HG03571 (cell line): ENCODE data around the gene CLDN9.

Experiments
- ATAC-seq: cut with Tn5 transposase; IDR thresholded peaks from one replicate; pipeline ENCODE4 v1.9.1; 2021; ENCODE audit not compliant: unreplicated experiment

Gene CLDN9

DNA sequence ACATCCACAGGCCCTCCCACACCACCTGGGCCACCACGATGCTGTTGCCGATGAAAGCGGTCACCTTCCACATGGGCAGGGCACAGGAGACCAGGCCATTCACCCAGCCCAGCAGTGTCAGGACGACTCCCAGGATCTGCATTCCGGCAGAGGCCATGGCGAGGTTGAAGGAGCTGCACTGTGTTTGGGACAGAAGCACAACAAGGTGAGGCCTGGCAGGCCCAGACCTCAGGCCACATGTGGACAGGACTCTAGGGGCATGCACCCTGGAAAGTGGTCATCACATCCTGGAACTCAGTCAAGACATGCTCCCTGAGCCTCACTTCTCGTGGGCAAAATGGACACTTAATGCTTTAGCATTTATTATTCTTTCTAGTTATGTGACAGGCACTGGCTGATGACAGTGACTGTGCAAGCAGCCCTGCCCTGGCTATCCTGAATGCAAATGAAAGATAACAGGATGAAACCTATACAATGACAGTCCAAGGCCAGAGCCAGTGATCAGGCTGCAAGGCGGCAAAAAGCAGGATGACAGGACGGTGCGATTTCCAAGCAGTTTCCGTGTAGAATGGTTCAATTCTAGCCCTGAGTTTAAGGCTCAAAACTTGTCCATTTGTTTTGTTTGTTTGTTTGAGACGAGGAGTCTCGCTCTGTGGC lies 3.3 kb downstream of the CLDN9 start:
- ATAC-seq: no peak

DNA sequence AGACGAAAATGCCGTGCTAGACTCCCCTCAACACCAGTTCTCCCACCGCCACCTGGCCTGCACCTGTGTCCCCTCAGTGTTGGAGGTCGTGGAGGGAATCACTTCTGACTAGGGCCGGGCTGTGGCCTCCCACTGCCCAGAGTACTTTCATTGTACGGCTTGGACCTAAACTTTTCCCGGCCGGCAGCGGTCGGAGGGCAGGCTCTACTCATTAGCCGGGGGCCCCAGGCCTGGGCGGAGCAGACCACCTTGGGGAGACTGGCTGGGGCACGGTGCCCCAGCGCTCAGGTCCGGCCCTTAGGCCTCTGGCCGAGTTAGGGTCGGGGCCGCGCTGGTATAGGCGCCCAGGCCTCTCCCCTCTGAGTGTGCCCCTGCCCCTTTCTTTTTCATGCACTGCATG lies 4.6 kb downstream of the CLDN9 start:
- no peak for ATAC-seq

DNA sequence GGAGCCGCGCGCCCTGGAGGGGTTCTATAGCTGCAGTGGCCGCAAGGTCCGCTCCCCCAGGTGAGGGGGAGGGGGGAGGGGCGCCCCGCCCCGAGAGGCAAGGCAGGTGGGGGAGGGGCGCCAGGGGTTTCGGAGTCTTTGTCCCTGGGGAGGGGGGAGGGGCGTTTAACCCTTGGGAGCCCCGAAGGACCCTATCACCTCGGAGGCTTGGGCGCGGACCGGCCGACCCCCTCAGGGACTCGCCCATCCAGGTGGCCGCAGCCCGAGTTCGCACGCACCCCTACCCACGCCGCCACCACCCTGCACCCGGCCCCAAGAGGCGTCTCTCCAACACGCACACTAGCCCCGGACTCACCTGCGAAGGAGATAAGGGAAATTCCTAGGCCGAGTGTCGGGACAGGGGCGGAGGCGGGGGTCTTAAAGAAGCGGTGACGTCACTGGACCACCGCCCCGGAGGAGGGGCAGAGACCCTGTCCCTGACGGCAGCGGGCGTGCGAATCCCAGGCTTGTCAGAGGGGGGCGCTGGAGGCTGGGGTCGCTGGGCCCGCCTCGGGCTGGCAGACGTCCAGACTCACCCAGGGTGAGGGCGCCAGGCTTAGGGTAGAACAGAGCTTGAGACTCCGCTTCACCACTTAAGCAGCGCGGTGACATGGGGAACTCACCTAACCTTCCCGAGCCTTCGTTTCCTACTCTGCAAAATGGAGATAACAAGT lies 5.2 kb downstream of the CLDN9 start, which contains the start of gene CLDN6:
Gene CLDN6, minus strand, starts transcription at position 390 of the 713 bp plus-strand sequence. CDS start 2,162 bp downstream, outside the sequence.
- ATAC-seq: no peak

DNA sequence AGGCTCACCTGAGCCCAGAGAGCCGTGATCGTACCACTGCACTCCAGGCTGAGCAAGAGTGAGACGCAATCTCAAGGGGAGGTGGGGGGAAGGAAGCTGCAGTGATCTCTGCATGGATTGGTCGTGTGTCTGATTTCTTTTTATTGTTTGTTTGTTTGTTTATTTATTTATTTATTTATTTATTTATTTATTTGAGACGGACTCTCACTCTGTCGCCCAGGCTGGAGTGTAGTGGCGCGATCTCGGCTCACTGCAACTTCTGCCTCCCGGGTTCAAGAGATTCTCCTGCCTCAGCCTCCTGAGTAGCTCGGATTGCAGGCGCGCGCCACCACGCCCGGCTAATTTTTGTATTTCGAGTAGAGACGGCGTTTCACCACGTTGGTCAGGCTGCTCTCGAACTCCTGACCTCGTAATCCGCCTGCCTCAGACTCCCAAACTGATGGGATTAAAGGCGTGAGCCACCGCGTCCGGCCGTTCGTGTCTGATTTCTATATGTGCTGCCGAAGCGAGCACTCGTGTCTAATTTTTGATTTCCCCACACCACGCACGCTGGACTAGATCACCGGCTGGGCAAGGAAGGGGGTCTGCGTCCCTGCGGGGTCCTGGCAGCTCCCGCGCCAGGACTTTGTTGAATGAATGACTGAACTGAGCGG lies 7.0 kb downstream of the CLDN9 start:
- no peak for ATAC-seq

DNA sequence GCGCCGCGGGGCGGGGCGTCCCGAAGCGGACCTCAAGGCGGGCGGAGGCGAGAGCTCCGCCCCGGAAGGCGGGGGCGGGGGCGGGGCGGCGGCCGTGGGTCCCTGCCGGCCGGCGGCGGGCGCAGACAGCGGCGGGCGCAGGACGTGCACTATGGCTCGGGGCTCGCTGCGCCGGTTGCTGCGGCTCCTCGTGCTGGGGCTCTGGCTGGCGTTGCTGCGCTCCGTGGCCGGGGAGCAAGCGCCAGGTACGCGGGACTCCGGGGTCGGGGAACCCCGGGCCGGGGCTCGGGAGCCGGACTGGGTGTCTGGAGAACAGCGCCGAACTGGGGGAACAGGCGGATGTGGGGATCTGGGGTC lies 7.5 kb downstream of the CLDN9 start, which contains the start of gene TNFRSF12A:
Gene TNFRSF12A, plus strand, starts transcription at position 122 of the 357 bp plus-strand sequence. Its CDS starts 30 bp downstream, at position 152.
- ATAC-seq: no peak

DNA sequence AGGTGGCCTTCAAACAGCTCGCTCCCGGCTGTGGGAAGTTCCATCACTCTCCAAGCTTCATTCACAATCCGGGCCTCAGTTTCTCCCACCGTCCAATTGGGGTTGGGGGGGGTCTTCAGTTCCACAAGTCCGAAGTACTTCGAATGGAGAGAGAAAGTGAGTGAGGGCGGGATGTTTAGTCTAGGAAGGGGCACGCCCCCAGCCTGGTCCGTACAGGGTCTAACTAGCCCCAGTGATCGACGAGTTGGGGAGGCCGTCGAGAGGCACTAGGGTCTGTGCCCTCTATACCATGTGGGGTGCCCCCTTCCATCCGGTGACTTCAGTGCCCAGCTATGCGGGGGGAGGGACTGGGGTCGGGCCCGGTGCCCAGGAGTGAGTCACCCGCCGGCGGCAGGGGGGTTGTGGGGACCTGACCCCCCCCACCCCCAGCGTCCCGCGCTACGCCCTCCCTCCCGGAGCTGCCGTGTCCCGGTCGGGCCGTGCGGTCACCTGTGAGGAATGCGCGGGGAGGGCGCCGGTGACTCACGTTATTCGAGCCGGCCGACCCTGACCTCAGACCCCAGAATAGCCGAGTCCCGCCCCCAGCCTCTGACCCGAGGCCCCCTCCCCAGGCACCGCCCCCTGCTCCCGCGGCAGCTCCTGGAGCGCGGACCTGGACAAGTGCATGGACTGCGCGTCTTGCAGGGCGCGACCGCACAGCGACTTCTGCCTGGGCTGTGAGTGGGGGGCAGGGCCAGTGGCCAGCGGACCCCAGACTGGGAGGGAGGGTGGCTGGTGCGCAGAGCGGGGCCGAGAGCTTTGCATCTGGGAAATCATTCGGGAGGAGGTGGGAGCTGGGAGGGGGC lies 8.1 kb downstream of the CLDN9 start:
- no peak for ATAC-seq

DNA sequence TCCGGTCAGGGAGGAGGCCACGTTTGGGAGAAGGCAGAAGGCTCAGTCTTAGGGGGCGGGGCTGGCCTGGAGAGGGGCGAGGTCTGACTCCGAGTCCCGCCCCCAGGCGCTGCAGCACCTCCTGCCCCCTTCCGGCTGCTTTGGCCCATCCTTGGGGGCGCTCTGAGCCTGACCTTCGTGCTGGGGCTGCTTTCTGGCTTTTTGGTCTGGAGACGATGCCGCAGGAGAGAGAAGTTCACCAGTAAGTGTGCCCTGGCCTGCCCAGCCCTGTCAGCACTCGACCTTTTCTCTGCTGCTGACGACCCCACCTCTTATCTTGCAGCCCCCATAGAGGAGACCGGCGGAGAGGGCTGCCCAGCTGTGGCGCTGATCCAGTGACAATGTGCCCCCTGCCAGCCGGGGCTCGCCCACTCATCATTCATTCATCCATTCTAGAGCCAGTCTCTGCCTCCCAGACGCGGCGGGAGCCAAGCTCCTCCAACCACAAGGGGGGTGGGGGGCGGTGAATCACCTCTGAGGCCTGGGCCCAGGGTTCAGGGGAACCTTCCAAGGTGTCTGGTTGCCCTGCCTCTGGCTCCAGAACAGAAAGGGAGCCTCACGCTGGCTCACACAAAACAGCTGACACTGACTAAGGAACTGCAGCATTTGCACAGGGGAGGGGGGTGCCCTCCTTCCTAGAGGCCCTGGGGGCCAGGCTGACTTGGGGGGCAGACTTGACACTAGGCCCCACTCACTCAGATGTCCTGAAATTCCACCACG lies 8.9 kb downstream of the CLDN9 start:
- no peak for ATAC-seq

DNA sequence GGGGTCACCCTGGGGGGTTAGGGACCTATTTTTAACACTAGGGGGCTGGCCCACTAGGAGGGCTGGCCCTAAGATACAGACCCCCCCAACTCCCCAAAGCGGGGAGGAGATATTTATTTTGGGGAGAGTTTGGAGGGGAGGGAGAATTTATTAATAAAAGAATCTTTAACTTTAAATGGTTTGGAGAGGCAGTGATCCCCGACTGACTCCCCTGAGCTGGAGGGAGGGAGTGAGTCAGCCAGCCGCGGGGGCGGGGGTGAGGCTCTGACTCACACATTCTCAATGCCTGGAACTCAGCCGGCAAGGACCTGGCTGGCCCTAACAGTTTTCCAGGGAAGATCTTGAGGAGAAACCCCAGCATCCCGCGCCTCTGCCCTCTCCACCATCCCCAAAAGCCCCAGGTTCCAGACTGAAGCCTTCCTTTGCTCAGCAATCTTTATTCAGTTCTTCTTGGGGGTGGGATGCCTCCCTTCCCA lies 9.5 kb downstream of the CLDN9 start:
- no peak for ATAC-seq

DNA sequence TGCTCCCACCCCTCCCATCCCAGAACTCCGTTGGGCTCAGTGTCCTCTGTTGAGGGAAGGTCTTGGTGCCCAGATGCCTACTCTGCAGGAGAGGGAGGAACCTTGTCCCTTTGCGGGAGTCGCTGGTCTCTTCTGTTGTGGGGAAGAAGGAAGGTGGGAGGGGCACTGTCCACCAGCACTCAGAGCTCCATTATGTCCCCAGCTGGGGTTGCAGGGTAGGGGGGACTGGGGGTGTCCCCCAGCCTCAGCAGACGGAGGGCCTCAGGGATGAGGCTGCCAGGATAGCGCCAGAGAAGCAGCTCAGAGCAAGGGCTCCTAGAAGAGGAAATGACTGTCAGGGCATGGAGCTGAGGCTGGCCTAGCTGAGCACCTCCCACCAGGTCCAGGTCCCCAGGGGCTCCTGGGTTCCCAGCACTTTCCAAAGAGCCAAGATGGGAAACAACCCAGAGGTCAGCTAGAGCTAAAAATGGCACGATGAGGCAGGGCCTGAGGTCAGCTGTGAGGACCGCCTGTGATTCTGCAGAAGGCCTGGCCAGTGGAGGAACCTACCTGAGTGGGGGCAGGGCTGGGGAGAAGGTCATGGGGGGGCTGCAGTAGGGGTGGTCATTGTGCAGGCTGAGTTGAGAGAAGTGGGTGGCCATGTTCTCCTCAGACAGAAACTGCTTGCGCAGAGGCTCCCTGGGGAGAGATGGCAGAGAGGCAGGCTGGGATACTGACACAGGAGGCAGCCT lies 10.1 kb downstream of the CLDN9 start:
- no peak for ATAC-seq

DNA sequence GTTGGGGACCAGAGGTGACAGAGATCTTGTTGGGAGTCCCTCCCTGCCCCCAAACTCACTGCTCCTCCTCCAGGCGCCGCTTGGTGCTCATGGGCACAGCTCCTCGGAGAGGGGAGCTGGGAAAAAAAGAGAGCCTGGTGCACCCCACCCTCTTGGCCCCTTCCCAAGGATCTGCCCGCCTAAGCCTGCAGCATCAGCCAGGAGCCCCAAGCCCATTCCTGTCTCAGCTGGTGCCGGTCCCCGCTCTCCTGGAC lies 10.6 kb downstream of the CLDN9 start:
- no peak for ATAC-seq

DNA sequence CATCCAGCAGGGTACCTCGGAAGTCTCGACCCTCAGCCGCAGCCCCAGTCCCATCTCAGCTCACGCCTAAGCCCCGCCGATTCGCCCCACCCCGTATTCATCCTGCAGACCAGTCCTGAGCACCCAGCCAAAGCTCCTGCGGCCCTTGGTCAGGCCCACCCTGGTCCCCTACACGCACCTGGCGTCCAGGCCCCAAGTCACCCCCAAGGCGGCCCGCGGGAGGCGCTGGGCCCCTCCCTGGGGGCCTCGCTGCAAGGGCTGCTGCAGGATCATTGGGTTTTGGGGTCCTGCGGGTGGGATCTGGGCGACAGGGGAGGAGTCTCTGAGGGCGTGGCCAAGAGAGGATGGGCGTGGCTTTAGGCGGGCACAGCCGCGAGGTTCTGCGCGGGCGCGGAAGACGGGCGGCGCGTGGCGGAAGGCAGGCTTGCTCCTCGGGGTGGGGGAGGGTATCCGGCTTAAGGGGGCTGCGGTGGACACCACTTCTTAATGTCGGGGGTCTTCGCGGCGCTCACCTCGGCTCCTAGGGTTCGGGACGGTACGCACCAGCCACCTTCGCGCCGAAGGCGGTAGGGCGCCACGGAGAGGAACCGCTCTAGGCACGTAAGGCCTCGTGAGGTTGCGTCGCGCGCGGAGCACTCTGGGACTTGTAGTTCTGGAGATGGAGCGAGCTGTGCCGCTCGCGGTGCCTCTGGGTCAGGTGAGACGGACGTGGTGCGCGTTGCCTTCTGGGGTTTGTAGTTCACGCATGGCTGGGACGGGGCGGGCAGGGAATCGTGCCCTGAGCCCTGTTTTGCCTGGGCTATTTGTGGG lies 11.2 kb downstream of the CLDN9 start, which contains the start of the genes HCFC1R1 and THOC6:
Gene HCFC1R1, minus strand, starts transcription at position 274 of the 810 bp plus-strand sequence. Its CDS starts 1 bp downstream, at position 273.
Gene THOC6, plus strand, starts transcription at position 367 of the 810 bp plus-strand sequence. Its CDS starts 292 bp downstream, at position 659.
- ATAC-seq: peak; percentile 69

DNA sequence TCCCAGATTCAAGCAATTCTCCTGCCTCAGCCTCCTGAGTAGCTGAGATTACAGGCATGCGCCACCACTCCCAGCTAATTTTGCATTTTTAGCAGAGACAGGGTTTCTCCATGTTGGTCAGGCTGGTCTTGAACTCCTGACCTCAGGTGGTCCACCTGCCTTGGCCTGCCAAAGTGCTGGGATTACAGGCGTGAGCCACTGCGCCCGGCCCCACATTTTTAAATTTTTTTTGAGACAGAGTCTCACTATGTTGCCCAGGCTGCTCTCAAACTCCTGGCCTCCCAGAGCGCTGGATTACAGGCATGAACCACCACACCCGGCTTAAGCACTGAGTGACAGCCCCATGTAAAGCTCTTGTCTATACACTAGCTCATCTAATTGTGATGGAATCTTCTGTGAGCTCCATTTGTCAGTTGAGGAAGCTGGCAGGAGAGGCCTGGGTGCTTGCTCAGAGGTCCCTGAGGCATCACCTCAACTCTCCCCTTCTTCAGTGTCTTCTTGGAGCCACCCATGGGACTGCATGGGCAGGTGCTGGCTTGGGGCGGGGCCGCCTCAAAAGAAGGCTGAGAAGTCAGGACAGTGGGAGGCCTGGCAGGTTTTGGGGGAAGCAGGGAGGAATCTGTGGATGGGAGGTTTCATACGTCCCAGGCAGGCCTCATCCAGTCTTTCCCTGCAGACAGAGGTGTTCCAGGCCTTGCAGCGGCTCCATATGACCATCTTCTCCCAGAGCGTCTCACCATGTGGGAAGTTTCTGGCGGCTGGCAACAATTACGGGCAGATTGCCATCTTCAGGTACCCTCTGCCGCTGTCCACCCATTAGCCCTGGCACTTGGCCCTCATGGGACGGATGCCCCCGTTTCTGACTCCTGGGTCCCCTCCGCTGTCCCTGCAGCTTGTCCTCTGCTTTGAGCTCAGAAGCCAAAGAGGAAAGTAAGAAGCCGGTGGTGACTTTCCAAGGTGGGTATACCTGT lies 12.6 kb downstream of the CLDN9 start:
- no peak for ATAC-seq

DNA sequence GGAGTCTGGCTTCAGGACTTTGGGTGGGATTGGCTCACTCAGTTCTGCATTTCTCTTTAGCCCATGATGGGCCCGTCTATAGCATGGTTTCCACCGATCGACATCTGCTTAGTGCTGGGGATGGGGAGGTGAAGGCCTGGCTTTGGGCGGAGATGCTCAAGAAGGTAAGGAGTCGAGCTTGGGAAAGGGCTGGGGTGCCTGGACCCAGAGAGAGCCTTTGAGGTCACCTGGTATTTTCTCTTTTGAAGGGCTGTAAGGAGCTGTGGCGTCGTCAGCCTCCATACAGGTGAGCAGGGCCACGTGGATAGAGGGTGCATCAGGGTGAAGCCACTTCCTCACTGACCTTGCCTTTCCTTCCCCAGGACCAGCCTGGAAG lies 13.3 kb downstream of the CLDN9 start:
- ATAC-seq: no peak

DNA sequence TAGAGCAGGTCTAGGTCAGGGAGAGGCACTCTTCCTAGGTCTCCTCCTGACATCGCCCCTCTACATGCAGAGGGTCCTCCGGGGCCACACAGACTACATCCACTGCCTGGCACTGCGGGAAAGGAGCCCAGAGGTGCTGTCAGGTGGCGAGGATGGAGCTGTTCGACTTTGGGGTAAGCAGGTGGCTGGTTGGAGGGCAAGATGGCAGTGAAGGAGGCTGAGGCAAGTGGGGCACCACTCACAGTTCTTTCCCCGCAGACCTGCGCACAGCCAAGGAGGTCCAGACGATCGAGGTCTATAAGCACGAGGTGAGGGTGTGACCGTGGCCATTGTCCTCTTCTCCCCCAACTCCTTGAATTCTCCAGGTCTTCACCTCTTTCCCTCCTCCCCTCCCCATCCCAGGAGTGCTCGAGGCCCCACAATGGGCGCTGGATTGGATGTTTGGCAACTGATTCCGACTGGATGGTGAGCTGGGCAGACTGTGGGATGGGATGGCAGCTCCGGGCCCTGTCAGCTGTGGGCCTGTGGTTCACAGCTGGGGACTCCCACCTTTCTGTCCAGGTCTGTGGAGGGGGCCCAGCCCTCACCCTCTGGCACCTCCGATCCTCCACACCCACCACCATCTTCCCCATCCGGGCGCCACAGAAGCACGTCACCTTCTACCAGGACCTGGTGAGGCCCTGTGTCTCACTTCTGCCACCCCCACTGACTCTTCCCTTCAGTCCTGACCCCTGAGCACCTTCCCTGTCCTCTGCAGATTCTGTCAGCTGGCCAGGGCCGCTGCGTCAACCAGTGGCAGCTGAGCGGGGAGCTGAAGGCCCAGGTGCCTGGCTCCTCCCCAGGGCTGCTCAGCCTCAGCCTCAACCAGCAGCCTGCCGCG lies 14.1 kb downstream of the CLDN9 start:
- no peak for ATAC-seq

DNA sequence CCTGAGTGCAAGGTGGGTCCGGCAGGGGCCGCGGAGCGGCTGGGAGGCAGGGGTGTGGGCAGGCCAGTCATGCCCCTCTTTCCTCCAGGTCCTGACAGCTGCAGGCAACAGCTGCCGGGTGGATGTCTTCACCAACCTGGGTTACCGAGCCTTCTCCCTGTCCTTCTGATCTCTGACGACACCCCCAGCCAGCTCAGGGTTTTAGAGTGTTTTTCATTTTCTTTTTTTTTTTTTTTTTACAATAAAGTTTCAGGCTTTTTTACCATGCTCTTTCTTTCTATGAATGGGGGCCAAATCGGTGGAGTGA lies 14.7 kb downstream of the CLDN9 start:
- ATAC-seq: no peak

DNA sequence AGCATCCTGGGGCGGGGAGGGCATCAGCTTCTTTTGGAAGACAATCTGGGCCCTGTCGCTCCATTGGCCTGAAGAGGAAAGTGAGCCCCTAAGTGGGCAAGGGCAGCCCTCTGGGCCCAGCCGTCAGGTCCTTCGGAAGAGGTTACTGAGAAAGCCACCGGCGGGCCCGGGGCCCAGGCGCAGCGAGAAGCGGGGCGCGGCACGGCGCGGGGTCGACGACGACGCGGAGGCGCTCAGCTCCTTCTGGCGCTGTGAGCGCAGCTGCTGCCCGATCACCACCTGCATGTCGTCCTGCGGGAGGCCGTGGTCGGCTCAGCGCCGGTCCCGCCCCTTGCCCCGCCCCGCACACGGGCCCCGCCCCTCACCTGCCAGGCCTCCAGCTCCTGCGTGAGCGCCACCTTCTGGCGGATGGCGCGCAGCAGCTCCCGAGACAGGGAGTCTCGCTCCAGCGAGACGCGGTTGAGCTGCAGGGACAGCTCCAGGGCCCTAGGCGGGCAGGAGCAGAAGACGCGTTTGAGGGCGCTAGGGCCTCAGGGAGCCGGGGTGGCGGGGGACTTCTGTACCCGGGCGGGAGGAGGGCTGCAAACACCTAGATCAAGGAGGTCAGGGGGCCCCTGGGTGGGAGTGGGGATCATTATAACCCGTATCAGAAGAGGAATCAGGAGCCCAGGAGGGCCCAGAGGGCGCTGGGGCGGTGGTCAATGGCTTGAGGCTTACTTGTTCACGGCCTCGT lies 15.4 kb downstream of the CLDN9 start:
- ATAC-seq: no peak
